ENCODE measurements around the gene MYRIP. TPM values are rescaled to one million over a fixed set of nuclear protein-coding genes. Genes with fewer than 3 reads are reported as not detected.

The MYRIP gene
- total RNA-seq, 1 donor = under 0.01 TPM

GRCh38 chr3:40103829-40104228 lies 294.4 kb downstream of the MYRIP start:
- TF ChIP-seq CTCF (IDR thresholded peaks at IDR 0.05; ENCODE audit: extremely low read depth, low read depth, low read length) = no peak
- H3K4me2 ChIP-seq (ENCODE audit: insufficient read depth, low read length) = no peak overlapping the region
- no peaks in the 10 kb centered on the region for H3K27me3 ChIP-seq (ENCODE audit: insufficient read depth, low read length)
- no peaks in the 10 kb centered on the region for H3K79me2 ChIP-seq (ENCODE audit: insufficient read depth, low read length)
- no peaks in the 10 kb centered on the region for H3K36me3 ChIP-seq (ENCODE audit: insufficient read depth, low read length)
- H3K4me1 ChIP-seq (ENCODE audit: insufficient read depth, low read length) = no peaks in the 10 kb centered on the region
- DNase-seq (ENCODE audit: insufficient read length, low spot score, missing footprints) = no peak
- no peak overlapping the region for H3K4me3 ChIP-seq (ENCODE audit: insufficient read depth, low read length)
- H2AFZ ChIP-seq (ENCODE audit: low read length) = no peak overlapping the region
- H4K20me1 ChIP-seq (ENCODE audit: insufficient read depth, low read length) = no peaks in the 10 kb centered on the region
- H3K9me3 ChIP-seq (ENCODE audit: low read depth, low read length) = no peaks in the 10 kb centered on the region
- H3K27ac ChIP-seq (ENCODE audit: low read depth, low read length) = no peak overlapping the region

GRCh38 chr3:40104441-40104840 lies 295.0 kb downstream of the MYRIP start:
- Histone ChIP-seq H3K4me3 (ENCODE audit: insufficient read depth, low read length) (no peak overlapping the region), H3K79me2 (ENCODE audit: insufficient read depth, low read length) (no peaks in the 10 kb centered on the region), H3K4me2 (ENCODE audit: insufficient read depth, low read length) (no peak overlapping the region), H4K20me1 (ENCODE audit: insufficient read depth, low read length) (no peaks in the 10 kb centered on the region), H3K4me1 (ENCODE audit: insufficient read depth, low read length) (no peaks in the 10 kb centered on the region), H3K36me3 (ENCODE audit: insufficient read depth, low read length) (no peaks in the 10 kb centered on the region), H3K27ac (ENCODE audit: low read depth, low read length) (no peak overlapping the region), H3K9me3 (ENCODE audit: low read depth, low read length) (no peaks in the 10 kb centered on the region), H3K27me3 (ENCODE audit: insufficient read depth, low read length) (no peaks in the 10 kb centered on the region), H2AFZ (ENCODE audit: low read length) (no peak overlapping the region)
- no peak for DNase-seq (ENCODE audit: insufficient read length, low spot score, missing footprints)
- TF ChIP-seq CTCF (IDR thresholded peaks at IDR 0.05; ENCODE audit: extremely low read depth, low read depth, low read length) = no peak

- H3K4me2 ChIP-seq (ENCODE audit: insufficient read depth, low read length) = no peak overlapping the region
- H3K27me3 ChIP-seq (ENCODE audit: insufficient read depth, low read length) = no peaks in the 10 kb centered on the region
- H3K4me3 ChIP-seq (ENCODE audit: insufficient read depth, low read length) = no peak overlapping the region
- peak overlapping the region; percentile 47 for H2AFZ ChIP-seq (ENCODE audit: low read length)
- no peak overlapping the region for H3K27ac ChIP-seq (ENCODE audit: low read depth, low read length)
- no peak for DNase-seq (ENCODE audit: insufficient read length, low spot score, missing footprints)
- no peaks in the 10 kb centered on the region for H3K36me3 ChIP-seq (ENCODE audit: insufficient read depth, low read length)
- H3K9me3 ChIP-seq (ENCODE audit: low read depth, low read length) = no peaks in the 10 kb centered on the region
- no peaks in the 10 kb centered on the region for H4K20me1 ChIP-seq (ENCODE audit: insufficient read depth, low read length)
- no peak for TF ChIP-seq CTCF (IDR thresholded peaks at IDR 0.05; ENCODE audit: extremely low read depth, low read depth, low read length)
- H3K4me1 ChIP-seq (ENCODE audit: insufficient read depth, low read length) = peaks cover 7% of the 10 kb centered on the region
- H3K79me2 ChIP-seq (ENCODE audit: insufficient read depth, low read length) = no peaks in the 10 kb centered on the region
These were observed 299.2 kb downstream of the MYRIP start for GRCh38 chr3:40108643-40109042.

- Histone ChIP-seq H3K36me3 (ENCODE audit: insufficient read depth, low read length) (no peaks in the 10 kb centered on the region), H3K27ac (ENCODE audit: low read depth, low read length) (no peak overlapping the region), H3K4me3 (ENCODE audit: insufficient read depth, low read length) (no peak overlapping the region), H3K79me2 (ENCODE audit: insufficient read depth, low read length) (no peaks in the 10 kb centered on the region), H3K9me3 (ENCODE audit: low read depth, low read length) (no peaks in the 10 kb centered on the region), H3K27me3 (ENCODE audit: insufficient read depth, low read length) (no peaks in the 10 kb centered on the region), H4K20me1 (ENCODE audit: insufficient read depth, low read length) (no peaks in the 10 kb centered on the region), H2AFZ (ENCODE audit: low read length) (peak overlapping the region; percentile 3), H3K4me2 (ENCODE audit: insufficient read depth, low read length) (no peak overlapping the region), H3K4me1 (ENCODE audit: insufficient read depth, low read length) (peaks cover 7% of the 10 kb centered on the region)
- DNase-seq (ENCODE audit: insufficient read length, low spot score, missing footprints) = no peak
- peak; percentile 54 for TF ChIP-seq CTCF (IDR thresholded peaks at IDR 0.05; ENCODE audit: extremely low read depth, low read depth, low read length)
These were observed 300.5 kb downstream of the MYRIP start for GRCh38 chr3:40109641-40110490.

Data from osteoblast (primary cell).